Measurements from ENCODE around the gene ZNF629. TPM values are rescaled to one million over a fixed set of nuclear protein-coding genes. Genes with fewer than 3 reads are reported as not detected.

The ZNF629 gene
- total and polyA plus RNA-seq, 2 experiments from 2014 or later, result 4.1 to 20.3 TPM

DNA sequence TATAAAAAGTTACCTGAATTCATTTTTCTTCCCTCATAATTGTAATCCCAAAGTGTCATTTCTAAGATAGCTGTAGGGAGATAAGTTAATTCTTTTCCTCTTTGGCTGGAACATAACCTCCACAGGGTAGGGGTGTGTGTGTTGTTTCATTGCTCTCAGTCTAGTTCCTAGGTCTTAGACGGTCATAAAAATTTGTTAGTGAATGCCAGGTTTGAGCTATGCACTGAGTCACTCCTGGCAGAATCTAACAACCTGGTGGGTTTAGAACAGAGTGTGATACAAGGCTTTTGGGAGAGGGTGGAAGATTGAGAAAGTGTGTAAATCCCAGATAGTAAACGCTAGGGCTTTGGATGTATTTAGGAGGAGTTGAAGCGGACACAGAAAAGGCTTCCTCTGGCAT, 39.7 kb downstream of the ZNF629 start (continued):
- TF ChIP-seq ZNF462 (CRISPR knock-in tag; IDR thresholded peaks at IDR 0.05) (no peak), STAT1 (IDR thresholded peaks at IDR 0.05; ENCODE audit: unreplicated experiment) (no peak), EZH2 (IDR thresholded peaks at IDR 0.05; ENCODE audit: low read depth, unreplicated experiment) (no peak), CREB1 (CRISPR knock-in tag; IDR thresholded peaks at IDR 0.05; ENCODE audit: low read depth) (no peak), ZNF331 (CRISPR knock-in tag; IDR thresholded peaks at IDR 0.05; ENCODE audit: low read depth) (no peak), JUNB (IDR thresholded peaks at IDR 0.05; ENCODE audit: unreplicated experiment) (no peak)
- TF ChIP-seq, protein P1, sequence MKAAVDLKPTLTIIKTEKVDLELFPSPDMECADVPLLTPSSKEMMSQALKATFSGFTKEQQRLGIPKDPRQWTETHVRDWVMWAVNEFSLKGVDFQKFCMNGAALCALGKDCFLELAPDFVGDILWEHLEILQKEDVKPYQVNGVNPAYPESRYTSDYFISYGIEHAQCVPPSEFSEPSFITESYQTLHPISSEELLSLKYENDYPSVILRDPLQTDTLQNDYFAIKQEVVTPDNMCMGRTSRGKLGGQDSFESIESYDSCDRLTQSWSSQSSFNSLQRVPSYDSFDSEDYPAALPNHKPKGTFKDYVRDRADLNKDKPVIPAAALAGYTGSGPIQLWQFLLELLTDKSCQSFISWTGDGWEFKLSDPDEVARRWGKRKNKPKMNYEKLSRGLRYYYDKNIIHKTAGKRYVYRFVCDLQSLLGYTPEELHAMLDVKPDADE (IDR thresholded peaks at IDR 0.05), result no peak

- H3K27ac ChIP-seq (ENCODE audit: low read depth), result no peak overlapping the region
- Mint-ChIP-seq H3K36me3 (ENCODE audit: low read depth) (peaks cover 38% of the 10 kb centered on the region), H3K27me3 (ENCODE audit: insufficient read depth, low read depth, poor library complexity) (peaks cover 16% of the 10 kb centered on the region), H3K4me3 (no peak overlapping the region; the same call in 2 of the 3 replicates), H3K4me1 (peaks cover 9% of the 10 kb centered on the region), H3K27ac (no peak overlapping the region), H3K9me3 (no peaks in the 10 kb centered on the region)
- H3F3A ChIP-seq (replicated peaks; ENCODE audit: low read depth), result peaks cover 4% of the 10 kb centered on the region; the same call in 1 of the 2 replicates
- no peaks in the 10 kb centered on the region for H3K9me2 ChIP-seq (ENCODE audit: insufficient read depth)
- peaks cover 7% of the 10 kb centered on the region; the same call in 1 of the 2 replicates for H3K4me1 ChIP-seq (ENCODE audit: insufficient read depth)
- no peak overlapping the region for H3K4me3 ChIP-seq
- no peaks in the 10 kb centered on the region; the same call in 1 of the 2 replicates for H4K20me1 ChIP-seq (replicated peaks; ENCODE audit: insufficient read depth)
- no peaks in the 10 kb centered on the region for H3K27me3 ChIP-seq (ENCODE audit: insufficient read depth)
- H3K79me2 ChIP-seq (replicated peaks; ENCODE audit: insufficient read depth), result peaks cover 15% of the 10 kb centered on the region
- H3K36me3 ChIP-seq (ENCODE audit: insufficient read depth), result no peaks in the 10 kb centered on the region; the same call in 1 of the 2 replicates
- ATAC-seq (no peak), DNase-seq (ENCODE audit: low spot score) (no peak)
- H3K4me2 ChIP-seq, result no peak overlapping the region
- H2AFZ ChIP-seq, result no peak overlapping the region
- no peak for TF ChIP-seq EZH2phosphoT487 (IDR thresholded peaks at IDR 0.05; ENCODE audit: unreplicated experiment)
- no peak for TF ChIP-seq CREB1 (CRISPR knock-in tag; IDR thresholded peaks at IDR 0.05; ENCODE audit: low read depth)
- TF ChIP-seq, protein P2, sequence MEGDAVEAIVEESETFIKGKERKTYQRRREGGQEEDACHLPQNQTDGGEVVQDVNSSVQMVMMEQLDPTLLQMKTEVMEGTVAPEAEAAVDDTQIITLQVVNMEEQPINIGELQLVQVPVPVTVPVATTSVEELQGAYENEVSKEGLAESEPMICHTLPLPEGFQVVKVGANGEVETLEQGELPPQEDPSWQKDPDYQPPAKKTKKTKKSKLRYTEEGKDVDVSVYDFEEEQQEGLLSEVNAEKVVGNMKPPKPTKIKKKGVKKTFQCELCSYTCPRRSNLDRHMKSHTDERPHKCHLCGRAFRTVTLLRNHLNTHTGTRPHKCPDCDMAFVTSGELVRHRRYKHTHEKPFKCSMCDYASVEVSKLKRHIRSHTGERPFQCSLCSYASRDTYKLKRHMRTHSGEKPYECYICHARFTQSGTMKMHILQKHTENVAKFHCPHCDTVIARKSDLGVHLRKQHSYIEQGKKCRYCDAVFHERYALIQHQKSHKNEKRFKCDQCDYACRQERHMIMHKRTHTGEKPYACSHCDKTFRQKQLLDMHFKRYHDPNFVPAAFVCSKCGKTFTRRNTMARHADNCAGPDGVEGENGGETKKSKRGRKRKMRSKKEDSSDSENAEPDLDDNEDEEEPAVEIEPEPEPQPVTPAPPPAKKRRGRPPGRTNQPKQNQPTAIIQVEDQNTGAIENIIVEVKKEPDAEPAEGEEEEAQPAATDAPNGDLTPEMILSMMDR (conservative IDR thresholded peaks at IDR 0.05; ENCODE audit: low read depth in 2 of 2), result no peak
- no peak for TF ChIP-seq POLR2AphosphoS5 (IDR thresholded peaks at IDR 0.05; ENCODE audit: low read depth)
- TF ChIP-seq ZNF114 (CRISPR knock-in tag; IDR thresholded peaks at IDR 0.05), result no peak
- TF ChIP-seq NANOG (IDR thresholded peaks at IDR 0.05; ENCODE audit: borderline replicate concordance), result no peak
- TF ChIP-seq JUNB (IDR thresholded peaks at IDR 0.05; ENCODE audit: unreplicated experiment), result no peak
Measured at GRCh38 chr16:30746638-30747175, 40.3 kb downstream of the ZNF629 start.
